Right cardiac atrium (tissue), 5 donors: ENCODE data around the gene ZNF428. TPM values are rescaled to one million over a fixed set of nuclear protein-coding genes. Genes with fewer than 3 reads are reported as not detected.
A peak's percentile ranks its signal among the peaks of the same experiment; 100 is the strongest.
"Not testable (repeated sequence)": the region's sequence is repeated elsewhere in the genome, so short reads cannot be mapped to it uniquely, and the experiment has no call there.

ENCODE experiments used
- ATAC-seq, 2 donors: fragments of 200-7000 bp; cut with Tn5 transposase; one replicate each; pipeline versions ENCODE4 v1.8.0 to v1.9.1; 2020; ENCODE audit warnings: moderate library complexity in 2 of 2, mild to moderate bottlenecking in 1 of 2
- DNase-seq, 3 donors: peaks; one replicate each; pipeline ENCODE4 v3.0.0-alpha.2; 2020
- H3K27ac ChIP-seq: one replicate; pipeline ENCODE4 v1.5.1; 2013; ENCODE audit warnings: mild to moderate bottlenecking, low read length, control low read depth, moderate library complexity
- H3K27me3 ChIP-seq: one replicate; pipeline ENCODE4 v1.6.1; 2013; ENCODE audit not compliant: control insufficient read depth, insufficient read depth
- H3K4me1 ChIP-seq: one replicate; pipeline ENCODE4 v1.6.1; 2013; ENCODE audit warnings: low read length; ENCODE audit not compliant: control insufficient read depth, insufficient read depth
- H3K4me3 ChIP-seq: one replicate; pipeline ENCODE4 v1.5.1; 2013; ENCODE audit warnings: low read length, control low read depth
- H3K9me3 ChIP-seq: one replicate; pipeline ENCODE4 v1.6.1; 2013; ENCODE audit warnings: low read length; ENCODE audit not compliant: control insufficient read depth
- WGBS: extraction: QIAGEN DNeasy Blood & Tissue Kit; methylation state at CpG from one replicate; pipeline ENCODE4 v1.1.7; 2013; 5-methylcytosine and 5-hydroxymethylcytosine counted together
- intact Hi-C, 4 donors: fragments of 100-400 bp; cut with DNase I; formaldehyde crosslinking; loops; one replicate each; pipeline versions ENCODE4 v1.11.0 to v1.14.0; 2022 to 2023
- polyA plus RNA-seq: library from polyadenylated mRNA; stranded (reverse); fragments of 200-250 nt; gene quantifications from one replicate; pipeline ENCODE4 v1.2.3, GENCODE V29; 2013
- total RNA-seq, 4 donors: library from RNA; stranded (reverse); fragmentation: NEBNext Ultra II Directional; extraction: Animal tissue kit (Norgen Biotek cat#: 25700); gene quantifications; one replicate each; pipeline ENCODE4 v1.2.1, GENCODE V29; 2021
- donor health status: healthy with polysubstance abuse.
- donor health status: DM: no; HTN: yes; CAD: no.
- donor health status: DM: no; HTN: no; CAD: no.
- donor health status: DM: no; HTN: yes; CAD: no; lungs with severe emphysema.
- donor health status: DM: yes; HTN: yes; CAD: no.

Gene ZNF428
- total and polyA plus RNA-seq, 5 donors: 41.4 to 65.0 (median 45.9) TPM

- Histone ChIP-seq H3K27me3 (no peaks in the 10 kb centered on the region), H3K4me3 (no peak overlapping the region), H3K4me1 (no peaks in the 10 kb centered on the region), H3K9me3 (no peaks in the 10 kb centered on the region), H3K27ac (no peak overlapping the region)
- no peak for ATAC-seq
- no peak for DNase-seq
- intact Hi-C loops: loop anchor here in 3 of 4 donors (5.0 to 10.0 kb wide), 3 partner anchors 103 to 213 kb away; no protein-coding TSS in a partner anchor
- 89% methylated on average over 2 of the region's 2 CpGs for WGBS
These were observed 38.6 kb upstream of the ZNF428 start for GRCh38 chr19:43658001-43658400.

GRCh38 chr19:43656436-43656835, 37.0 kb upstream of the ZNF428 start:
- Histone ChIP-seq H3K4me3 (no peak overlapping the region), H3K27me3 (no peaks in the 10 kb centered on the region), H3K27ac (no peak overlapping the region), H3K4me1 (no peaks in the 10 kb centered on the region), H3K9me3 (no peaks in the 10 kb centered on the region)
- WGBS: 87% methylated on average over 6 of the region's 6 CpGs
- no peak for ATAC-seq
- intact Hi-C loops: loop anchor here in 3 of 4 donors (5.0 to 10.0 kb wide), 3 partner anchors 102 to 212 kb away; no protein-coding TSS in a partner anchor
- no peak for DNase-seq

- intact Hi-C loops: loop anchor here in 2 of 4 donors (5.0 to 10.0 kb wide), 3 partner anchors 98 to 208 kb away; no protein-coding TSS in a partner anchor
- DNase-seq (no peak), ATAC-seq (no peak)
- H3K27me3 ChIP-seq: no peaks in the 10 kb centered on the region
- no peak overlapping the region for H3K27ac ChIP-seq
- WGBS: 76% methylated on average over 5 of the region's 5 CpGs
- H3K4me3 ChIP-seq: no peak overlapping the region
- no peaks in the 10 kb centered on the region for H3K4me1 ChIP-seq
- no peaks in the 10 kb centered on the region for H3K9me3 ChIP-seq
These were observed 33.1 kb upstream of the ZNF428 start for GRCh38 chr19:43652546-43652874.

GRCh38 chr19:43651758-43652545, 32.5 kb upstream of the ZNF428 start:
- no peaks in the 10 kb centered on the region for H3K27me3 ChIP-seq
- intact Hi-C loops: loop anchor here in 2 of 4 donors (5.0 to 10.0 kb wide), 3 partner anchors 97 to 207 kb away; no protein-coding TSS in a partner anchor
- 63% methylated on average over 14 of the region's 14 CpGs for WGBS
- H3K9me3 ChIP-seq: no peaks in the 10 kb centered on the region
- no peaks in the 10 kb centered on the region for H3K4me1 ChIP-seq
- H3K27ac ChIP-seq: peak overlapping the region; percentile 22
- peak; percentile 42 to 75 (median 67) for DNase-seq
- peak; percentile 69 to 76 for ATAC-seq
- H3K4me3 ChIP-seq: no peak overlapping the region

- 96% methylated on average over 7 of the region's 7 CpGs for WGBS
- not testable (repeated sequence) for H3K27me3 ChIP-seq, H3K4me1 ChIP-seq, ATAC-seq, H3K4me3 ChIP-seq, DNase-seq, H3K27ac ChIP-seq, H3K9me3 ChIP-seq
- intact Hi-C loops: loop anchor here in 2 of 4 donors (5.0 to 10.0 kb wide), 3 partner anchors 95 to 205 kb away; no protein-coding TSS in a partner anchor
These were observed 30.8 kb upstream of the ZNF428 start for GRCh38 chr19:43650276-43650675.

- H3K9me3 ChIP-seq: no peaks in the 10 kb centered on the region
- DNase-seq: no peak
- no peaks in the 10 kb centered on the region for H3K4me1 ChIP-seq
- H3K27me3 ChIP-seq: no peaks in the 10 kb centered on the region
- 83% methylated on average over 2 of the region's 2 CpGs for WGBS
- ATAC-seq: no peak
- H3K4me3 ChIP-seq: no peak overlapping the region
- H3K27ac ChIP-seq: no peak overlapping the region
- intact Hi-C loops: no loop called here
These were observed 30.1 kb upstream of the ZNF428 start for GRCh38 chr19:43649514-43649913.

- H3K27me3 ChIP-seq: no peaks in the 10 kb centered on the region
- H3K9me3 ChIP-seq: no peaks in the 10 kb centered on the region
- DNase-seq: no peak
- no peaks in the 10 kb centered on the region for H3K4me1 ChIP-seq
- WGBS: 95% methylated on average over 6 of the region's 6 CpGs
- intact Hi-C loops: no loop called here
- ATAC-seq: no peak
- H3K27ac ChIP-seq: no peak overlapping the region
- H3K4me3 ChIP-seq: no peak overlapping the region
These were observed 29.2 kb upstream of the ZNF428 start for GRCh38 chr19:43648633-43649032.

GRCh38 chr19:43644181-43644580, 24.8 kb upstream of the ZNF428 start:
- H3K4me1 ChIP-seq: peaks cover 5% of the 10 kb centered on the region
- ATAC-seq (no peak), DNase-seq (no peak)
- no peaks in the 10 kb centered on the region for H3K27me3 ChIP-seq
- no peaks in the 10 kb centered on the region for H3K9me3 ChIP-seq
- no peak overlapping the region for H3K27ac ChIP-seq
- 84% methylated on average over 13 of the region's 13 CpGs for WGBS
- H3K4me3 ChIP-seq: no peak overlapping the region
- intact Hi-C loops: no loop called here

- no peak for DNase-seq
- H3K4me3 ChIP-seq: no peak overlapping the region
- H3K27ac ChIP-seq: no peak overlapping the region
- no peak for ATAC-seq
- no peaks in the 10 kb centered on the region for H3K9me3 ChIP-seq
- intact Hi-C loops: no loop called here
- 59% methylated on average over 3 of the region's 3 CpGs for WGBS
- H3K27me3 ChIP-seq: no peaks in the 10 kb centered on the region
- peaks cover 5% of the 10 kb centered on the region for H3K4me1 ChIP-seq
These were observed 23.9 kb upstream of the ZNF428 start for GRCh38 chr19:43643326-43643725.

GRCh38 chr19:43642531-43642930, 23.1 kb upstream of the ZNF428 start:
- ATAC-seq: no peak

GRCh38 chr19:43641333-43641732, 21.9 kb upstream of the ZNF428 start:
- intact Hi-C loops: no loop called here
- 62% methylated on average over 2 of the region's 2 CpGs for WGBS

More at GRCh38 chr19:43642531-43642930, 23.1 kb upstream of the ZNF428 start:
- WGBS: 78% methylated on average over 4 of the region's 4 CpGs
- intact Hi-C loops: no loop called here
- Histone ChIP-seq H3K9me3 (no peaks in the 10 kb centered on the region), H3K27ac (no peak overlapping the region), H3K4me3 (no peak overlapping the region), H3K27me3 (no peaks in the 10 kb centered on the region), H3K4me1 (peaks cover 5% of the 10 kb centered on the region)
- no peak for DNase-seq

More at GRCh38 chr19:43641333-43641732, 21.9 kb upstream of the ZNF428 start:
- peaks cover 5% of the 10 kb centered on the region for H3K4me1 ChIP-seq
- DNase-seq (no peak), ATAC-seq (no peak)
- H3K27me3 ChIP-seq: no peaks in the 10 kb centered on the region
- no peak overlapping the region for H3K4me3 ChIP-seq
- no peaks in the 10 kb centered on the region for H3K9me3 ChIP-seq
- H3K27ac ChIP-seq: no peak overlapping the region
